SU-DHL-6 (cell line): ENCODE results near the gene COL23A1.

Source experiments
- H2AFZ ChIP-seq: fragments of 200-600 bp; sonication (generic); 2 replicates; pipeline ENCODE4 v1.6.1; 2014; ENCODE audit warnings: low read depth, mild to moderate bottlenecking, moderate library complexity, mixed read lengths, antibody characterized with exemption, low read length; ENCODE audit not compliant: severe bottlenecking
- H3F3A ChIP-seq: fragments of 200-600 bp; shearing (Covaris generic); 2 replicates; pipeline ENCODE4 v1.6.0; 2016; ENCODE audit warnings: antibody characterized with exemption, mild to moderate bottlenecking; ENCODE audit not compliant: insufficient read depth
- H3K27ac ChIP-seq: fragments of 200-600 bp; sonication (generic); 2 replicates; pipeline ENCODE4 v1.5.1; 2016; ENCODE audit warnings: low read depth, mild to moderate bottlenecking, low read length, moderate library complexity, mixed read lengths
- H3K27me3 ChIP-seq: fragments of 200-600 bp; sonication (generic), shearing (Covaris generic); 2 replicates; pipeline ENCODE4 v1.6.0; 2014; ENCODE audit warnings: mild to moderate bottlenecking, low read length
- H3K36me3 ChIP-seq: fragments of 200-600 bp; sonication (generic); 2 replicates; pipeline ENCODE4 v1.6.1; 2014; ENCODE audit warnings: mild to moderate bottlenecking, low read length, mixed read lengths
- H3K4me2 ChIP-seq: fragments of 300-600, 200-600 bp; shearing (Covaris generic), sonication (generic); 2 replicates; pipeline ENCODE4 v1.6.0; 2014; ENCODE audit warnings: low read length, low read depth, mild to moderate bottlenecking; ENCODE audit not compliant: poor library complexity, severe bottlenecking
- H3K4me3 ChIP-seq: fragments of 200-600 bp; sonication (generic); 2 replicates; pipeline ENCODE4 v1.5.1; 2014; ENCODE audit warnings: antibody characterized with exemption, low read length, mild to moderate bottlenecking, mixed read lengths; ENCODE audit not compliant: insufficient read depth, poor library complexity, severe bottlenecking
- H3K79me2 ChIP-seq: fragments of 200-600 bp; sonication (generic); 2 replicates; pipeline ENCODE4 v1.6.1; 2014; ENCODE audit warnings: mild to moderate bottlenecking, low read length, moderate library complexity; ENCODE audit not compliant: insufficient read depth
- H3K9ac ChIP-seq: fragments of 200-600 bp; sonication (generic); 2 replicates; pipeline ENCODE4 v1.7.0; 2014; ENCODE audit warnings: mild to moderate bottlenecking, low read length
- H3K9me2 ChIP-seq: fragments of 200-600 bp; sonication (generic); replicated peaks from 2 replicates; pipeline ENCODE4 v1.6.1; 2014; ENCODE audit warnings: low read length; ENCODE audit not compliant: insufficient read depth
- H3K9me3 ChIP-seq: fragments of 200-600 bp; sonication (generic); 2 replicates; pipeline ENCODE4 v1.6.1; 2014; ENCODE audit warnings: low read length, mixed read lengths; ENCODE audit not compliant: insufficient read depth
- H4K20me1 ChIP-seq: fragments of 200-600 bp; sonication (generic); 2 replicates; pipeline ENCODE4 v1.6.1; 2014; ENCODE audit warnings: low read depth, mild to moderate bottlenecking, antibody characterized with exemption, low read length, moderate library complexity, mixed read lengths
- EZH2phosphoT487 ChIP-seq: fragments of 200-600 bp; sonication (generic), shearing (Covaris generic); conservative IDR thresholded peaks from 2 replicates; pipeline ENCODE4 v1.6.1; 2018; ENCODE audit warnings: mild to moderate bottlenecking, antibody characterized with exemption, low read length, moderate library complexity, mixed read lengths
- TF ChIP-seq, protein P1 (sequence below): fragments of 200-600 bp; sonication (generic); IDR thresholded peaks from one replicate; pipeline ENCODE4 v1.5.1; 2017; ENCODE audit warnings: antibody characterized with exemption, mild to moderate bottlenecking, low read length, moderate library complexity; ENCODE audit not compliant: insufficient read depth, poor library complexity, severe bottlenecking

The COL23A1 gene

DNA sequence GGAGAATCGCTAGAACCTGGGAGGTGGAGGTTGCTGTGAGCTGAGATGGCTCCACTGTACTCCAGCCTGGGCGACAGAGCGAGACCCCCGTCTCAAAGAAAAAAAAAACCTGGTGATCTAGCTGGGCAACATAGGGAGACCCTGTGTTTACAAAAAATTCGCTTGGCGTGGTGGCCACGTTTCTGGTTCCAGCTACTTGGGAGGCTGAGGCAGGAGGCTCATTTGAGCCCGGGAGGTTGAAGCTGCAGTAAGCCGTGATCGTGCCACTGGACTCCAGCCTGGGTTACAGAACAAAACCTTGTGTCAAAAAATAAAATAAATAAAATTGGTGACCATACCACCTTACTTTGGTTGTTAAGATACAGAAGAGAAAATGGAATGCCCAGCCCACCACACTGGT lies 387.7 kb downstream of the COL23A1 start:
- no peaks in the 10 kb centered on the region for H3K9me3 ChIP-seq
- H3K4me2 ChIP-seq = no peak overlapping the region
- H3K27me3 ChIP-seq = no peaks in the 10 kb centered on the region
- H3K27ac ChIP-seq = no peak overlapping the region
- peaks cover 21% of the 10 kb centered on the region for H3K36me3 ChIP-seq
- H3F3A ChIP-seq = peaks cover 22% of the 10 kb centered on the region
- no peak overlapping the region for H3K4me3 ChIP-seq
- no peak overlapping the region for H3K9ac ChIP-seq
- peaks cover 22% of the 10 kb centered on the region for H4K20me1 ChIP-seq
- H2AFZ ChIP-seq = no peak overlapping the region
- TF ChIP-seq, protein P1, sequence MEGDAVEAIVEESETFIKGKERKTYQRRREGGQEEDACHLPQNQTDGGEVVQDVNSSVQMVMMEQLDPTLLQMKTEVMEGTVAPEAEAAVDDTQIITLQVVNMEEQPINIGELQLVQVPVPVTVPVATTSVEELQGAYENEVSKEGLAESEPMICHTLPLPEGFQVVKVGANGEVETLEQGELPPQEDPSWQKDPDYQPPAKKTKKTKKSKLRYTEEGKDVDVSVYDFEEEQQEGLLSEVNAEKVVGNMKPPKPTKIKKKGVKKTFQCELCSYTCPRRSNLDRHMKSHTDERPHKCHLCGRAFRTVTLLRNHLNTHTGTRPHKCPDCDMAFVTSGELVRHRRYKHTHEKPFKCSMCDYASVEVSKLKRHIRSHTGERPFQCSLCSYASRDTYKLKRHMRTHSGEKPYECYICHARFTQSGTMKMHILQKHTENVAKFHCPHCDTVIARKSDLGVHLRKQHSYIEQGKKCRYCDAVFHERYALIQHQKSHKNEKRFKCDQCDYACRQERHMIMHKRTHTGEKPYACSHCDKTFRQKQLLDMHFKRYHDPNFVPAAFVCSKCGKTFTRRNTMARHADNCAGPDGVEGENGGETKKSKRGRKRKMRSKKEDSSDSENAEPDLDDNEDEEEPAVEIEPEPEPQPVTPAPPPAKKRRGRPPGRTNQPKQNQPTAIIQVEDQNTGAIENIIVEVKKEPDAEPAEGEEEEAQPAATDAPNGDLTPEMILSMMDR = no peak
- no peak for TF ChIP-seq EZH2phosphoT487
- peaks cover 38% of the 10 kb centered on the region for H3K79me2 ChIP-seq
- no peaks in the 10 kb centered on the region for H3K9me2 ChIP-seq

DNA sequence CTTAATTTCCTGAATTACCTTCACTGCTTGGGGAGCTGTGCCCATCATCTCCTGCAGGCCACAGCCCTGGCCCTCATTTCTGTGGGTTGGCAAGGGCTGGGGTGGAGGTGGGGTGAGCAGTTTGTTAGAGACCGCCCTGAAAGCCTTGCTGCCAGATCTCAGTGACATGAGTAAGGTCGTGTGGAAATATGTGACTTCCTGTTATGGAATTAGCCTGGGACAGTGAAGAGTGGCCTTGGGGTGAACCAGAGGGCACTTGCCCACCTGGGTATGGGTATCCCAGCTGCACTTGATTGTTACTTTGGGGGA lies 388.3 kb downstream of the COL23A1 start:
- Histone ChIP-seq H2AFZ (no peak overlapping the region), H3K4me3 (no peak overlapping the region), H3K9me2 (no peaks in the 10 kb centered on the region), H3K9me3 (no peaks in the 10 kb centered on the region), H3K79me2 (peaks cover 31% of the 10 kb centered on the region), H3K9ac (no peak overlapping the region), H3K27me3 (no peaks in the 10 kb centered on the region), H3K36me3 (peaks cover 14% of the 10 kb centered on the region), H3K27ac (no peak overlapping the region), H3F3A (peaks cover 16% of the 10 kb centered on the region), H4K20me1 (peaks cover 16% of the 10 kb centered on the region), H3K4me2 (no peak overlapping the region)
- no peak for TF ChIP-seq EZH2phosphoT487
- TF ChIP-seq, protein P1 = no peak

DNA sequence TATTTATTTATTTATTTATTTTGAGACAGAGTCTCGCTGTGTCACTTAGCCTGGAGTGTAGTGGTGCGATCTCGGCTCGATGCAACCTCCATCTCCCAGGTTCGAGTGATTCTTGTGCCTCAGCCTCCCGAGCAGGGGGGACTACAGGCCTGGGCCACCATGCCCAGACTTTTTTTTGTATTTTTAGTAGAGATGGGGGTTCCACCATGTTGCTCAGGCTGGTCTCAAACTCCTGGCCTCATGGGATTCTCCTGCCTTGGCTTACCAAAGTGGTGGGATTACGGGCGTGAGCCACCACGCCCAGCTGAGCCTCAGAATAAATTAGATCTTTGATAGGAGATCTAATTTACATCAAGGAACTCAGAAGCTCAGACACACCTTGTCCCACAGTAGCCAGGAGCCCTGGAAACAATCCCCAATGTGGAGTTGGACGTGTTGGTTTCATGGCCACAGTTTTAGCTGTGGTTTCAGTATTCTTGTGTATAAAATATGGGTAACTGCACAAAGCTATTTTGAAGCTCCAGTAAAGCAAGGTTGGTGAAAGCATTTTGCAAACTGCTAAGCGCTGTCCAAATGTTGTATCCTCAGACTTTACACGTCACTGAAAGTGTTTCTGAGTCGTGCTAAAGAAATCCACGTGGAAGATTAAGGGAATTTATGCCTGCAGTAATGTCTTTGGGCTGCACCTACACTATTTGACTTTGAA lies 388.8 kb downstream of the COL23A1 start:
- Histone ChIP-seq H2AFZ (no peak overlapping the region), H3K9ac (no peak overlapping the region), H3F3A (peaks cover 11% of the 10 kb centered on the region), H3K27ac (no peak overlapping the region), H3K4me2 (no peak overlapping the region), H3K4me3 (no peak overlapping the region), H3K27me3 (no peaks in the 10 kb centered on the region), H4K20me1 (peaks cover 11% of the 10 kb centered on the region), H3K79me2 (peaks cover 26% of the 10 kb centered on the region), H3K9me2 (no peaks in the 10 kb centered on the region), H3K36me3 (peaks cover 11% of the 10 kb centered on the region), H3K9me3 (no peaks in the 10 kb centered on the region)
- TF ChIP-seq, protein P1 = no peak
- no peak for TF ChIP-seq EZH2phosphoT487
